OCI-LY7 (cell line): ENCODE results near the gene KIAA1671.

Experiments
- EZH2phosphoT487 ChIP-seq: fragments of 200-600 bp; sonication (generic); IDR thresholded peaks from 2 replicates; pipeline ENCODE4 v1.6.1; 2018; ENCODE audit warnings: low read depth, borderline replicate concordance, mild to moderate bottlenecking, mixed run types, antibody characterized with exemption, low read length, moderate library complexity, mixed read lengths
- TF ChIP-seq, protein P1 (sequence below): fragments of 200-600 bp; sonication (generic); conservative IDR thresholded peaks from 2 replicates; pipeline ENCODE4 v1.5.1; 2014; ENCODE audit warnings: mild to moderate bottlenecking, antibody characterized with exemption, low read length, moderate library complexity, mixed read lengths

DNA sequence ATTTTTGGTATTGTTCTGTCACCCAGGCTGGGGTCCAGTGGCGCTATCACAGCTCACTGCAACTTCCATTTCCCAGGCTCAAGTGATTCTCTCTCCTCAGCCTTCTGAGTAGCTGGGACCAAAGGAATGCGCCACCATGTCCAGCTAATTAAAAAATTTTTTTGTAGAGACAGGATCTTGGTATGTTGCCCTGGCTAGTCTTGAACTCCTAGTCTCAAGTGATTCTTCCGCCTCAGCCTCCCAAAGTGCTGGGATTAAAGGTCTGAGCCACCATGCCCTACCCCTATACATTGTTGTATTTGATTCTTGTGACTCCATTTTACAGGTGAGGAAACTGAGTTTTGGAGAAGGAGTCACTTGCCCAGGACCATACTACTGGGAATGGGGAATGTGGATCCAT, 11.9 kb downstream of the KIAA1671 start:
- TF ChIP-seq, protein P1, sequence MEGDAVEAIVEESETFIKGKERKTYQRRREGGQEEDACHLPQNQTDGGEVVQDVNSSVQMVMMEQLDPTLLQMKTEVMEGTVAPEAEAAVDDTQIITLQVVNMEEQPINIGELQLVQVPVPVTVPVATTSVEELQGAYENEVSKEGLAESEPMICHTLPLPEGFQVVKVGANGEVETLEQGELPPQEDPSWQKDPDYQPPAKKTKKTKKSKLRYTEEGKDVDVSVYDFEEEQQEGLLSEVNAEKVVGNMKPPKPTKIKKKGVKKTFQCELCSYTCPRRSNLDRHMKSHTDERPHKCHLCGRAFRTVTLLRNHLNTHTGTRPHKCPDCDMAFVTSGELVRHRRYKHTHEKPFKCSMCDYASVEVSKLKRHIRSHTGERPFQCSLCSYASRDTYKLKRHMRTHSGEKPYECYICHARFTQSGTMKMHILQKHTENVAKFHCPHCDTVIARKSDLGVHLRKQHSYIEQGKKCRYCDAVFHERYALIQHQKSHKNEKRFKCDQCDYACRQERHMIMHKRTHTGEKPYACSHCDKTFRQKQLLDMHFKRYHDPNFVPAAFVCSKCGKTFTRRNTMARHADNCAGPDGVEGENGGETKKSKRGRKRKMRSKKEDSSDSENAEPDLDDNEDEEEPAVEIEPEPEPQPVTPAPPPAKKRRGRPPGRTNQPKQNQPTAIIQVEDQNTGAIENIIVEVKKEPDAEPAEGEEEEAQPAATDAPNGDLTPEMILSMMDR = no peak
- TF ChIP-seq EZH2phosphoT487 = no peak
